GM23338 (cell line): ENCODE results near the gene SREBF2. TPM values are rescaled to one million over a fixed set of nuclear protein-coding genes. Genes with fewer than 3 reads are reported as not detected.

Experiments
- ATAC-seq: fragments of 200-7000 bp; cut with Tn5 transposase; 3 replicates; pipeline ENCODE4 v1.9.1; 2020
- DNase-seq: peaks from one replicate; pipeline ENCODE4 v3.0.0-alpha.2; 2015; ENCODE audit warnings: low spot score
- H2AFZ ChIP-seq: fragments of 200-600 bp; sonication (generic); 2 replicates; pipeline ENCODE4 v1.8.0; 2016; ENCODE audit warnings: antibody characterized with exemption, mild to moderate bottlenecking, moderate library complexity
- H3F3A ChIP-seq: fragments of 200-600 bp; sonication (generic); replicated peaks from 2 replicates; pipeline ENCODE4 v1.8.0; 2017; ENCODE audit warnings: antibody characterized with exemption, mixed run types, low read depth
- H3K27ac ChIP-seq: fragments of 200-600 bp; sonication (generic); 2 replicates; pipeline ENCODE4 v1.6.1; 2016; ENCODE audit warnings: low read depth
- H3K27me3 ChIP-seq: fragments of 200-600 bp; sonication (generic); 2 replicates; pipeline ENCODE4 v1.8.0; 2016; ENCODE audit warnings: mild to moderate bottlenecking, mixed run types, moderate library complexity; ENCODE audit not compliant: insufficient read depth
- H3K36me3 ChIP-seq: fragments of 200-600 bp; sonication (generic); 2 replicates; pipeline ENCODE4 v1.8.0; 2016; ENCODE audit warnings: mild to moderate bottlenecking; ENCODE audit not compliant: insufficient read depth
- H3K4me1 ChIP-seq: fragments of 200-600 bp; sonication (generic); 2 replicates; pipeline ENCODE4 v1.8.0; 2016; ENCODE audit warnings: mild to moderate bottlenecking, moderate library complexity; ENCODE audit not compliant: insufficient read depth
- H3K4me2 ChIP-seq: fragments of 200-600 bp; sonication (generic); 2 replicates; pipeline ENCODE4 v1.7.1; 2017; ENCODE audit warnings: mixed run types
- H3K4me3 ChIP-seq: fragments of 200-600 bp; sonication (generic); 2 replicates; pipeline ENCODE4 v1.6.1; 2016; ENCODE audit warnings: mixed run types
- H3K79me2 ChIP-seq: fragments of 200-600 bp; sonication (generic); replicated peaks from 2 replicates; pipeline ENCODE4 v1.8.0; 2017; ENCODE audit warnings: mild to moderate bottlenecking; ENCODE audit not compliant: insufficient read depth
- H3K9me2 ChIP-seq: fragments of 200-600 bp; sonication (generic); 2 replicates; pipeline ENCODE4 v1.8.0; 2017; ENCODE audit not compliant: insufficient read depth
- H4K20me1 ChIP-seq: fragments of 200-600 bp; sonication (generic); replicated peaks from 2 replicates; pipeline ENCODE4 v1.8.0; 2017; ENCODE audit warnings: mild to moderate bottlenecking; ENCODE audit not compliant: insufficient read depth
- H3K27ac Mint-ChIP-seq: 2 replicates; pipeline ENCODE4 v1.8.0; 2020; ENCODE audit warnings: inconsistent platforms, mild to moderate bottlenecking, moderate library complexity, mixed read lengths
- H3K27me3 Mint-ChIP-seq: 3 replicates; pipeline ENCODE4 v1.8.0; 2022; ENCODE audit warnings: low read depth, mild to moderate bottlenecking, moderate library complexity, mixed read lengths, inconsistent platforms; ENCODE audit not compliant: insufficient read depth, poor library complexity
- H3K36me3 Mint-ChIP-seq: 3 replicates; pipeline ENCODE4 v1.8.0; 2021; ENCODE audit warnings: low read depth, mild to moderate bottlenecking, inconsistent platforms, moderate library complexity, mixed read lengths
- H3K4me1 Mint-ChIP-seq: 3 replicates; pipeline ENCODE4 v1.8.0; 2020; ENCODE audit warnings: mild to moderate bottlenecking, inconsistent platforms, mixed read lengths
- H3K4me3 Mint-ChIP-seq: 3 replicates; pipeline ENCODE4 v1.8.0; 2021; ENCODE audit warnings: moderate library complexity, mild to moderate bottlenecking, inconsistent platforms, mixed read lengths
- H3K9me3 Mint-ChIP-seq: 3 replicates; pipeline ENCODE4 v1.8.0; 2020; ENCODE audit warnings: moderate library complexity, mild to moderate bottlenecking, inconsistent platforms, mixed read lengths
- CREB1 ChIP-seq: fragments of 250-450 bp; sonication (Bioruptor Pico); IDR thresholded peaks from 2 replicates; pipeline ENCODE4 v1.5.0; 2020; ENCODE audit warnings: low read depth, mild to moderate bottlenecking, moderate library complexity
- JUNB ChIP-seq: IDR thresholded peaks from one replicate; pipeline ENCODE4 v1.6.1; 2016; ENCODE audit warnings: antibody characterized with exemption; ENCODE audit not compliant: unreplicated experiment
- POLR2AphosphoS5 ChIP-seq: IDR thresholded peaks from 2 replicates; pipeline ENCODE4 v1.6.1; 2016; ENCODE audit warnings: antibody characterized with exemption, low read depth
- ZNF331 ChIP-seq: fragments of 250-450 bp; sonication (Bioruptor Pico); IDR thresholded peaks from 2 replicates; pipeline ENCODE4 v1.5.0; 2020; ENCODE audit warnings: low read depth, mild to moderate bottlenecking, moderate library complexity
- polyA plus RNA-seq: library from polyadenylated mRNA; unstranded; fragments of >200 nt; fragmentation: Nextera tagmentation; extraction: Ambion mirVana; gene quantifications from 2 replicates; pipeline ENCODE4 v1.2.1, GENCODE V29; 2016
- total RNA-seq: library from RNA; depleted of rRNA; stranded (reverse); fragments of >200 nt; shearing (Covaris generic); gene quantifications from 2 replicates; pipeline ENCODE4 v1.2.3, GENCODE V29; 2014
- TF ChIP-seq, protein P1 (sequence below): fragments of 250-450 bp; sonication (Bioruptor Pico); IDR thresholded peaks from 2 replicates; pipeline ENCODE4 v1.5.0; 2020; ENCODE audit warnings: mild to moderate bottlenecking, moderate library complexity
- TF ChIP-seq, protein P2 (sequence below), 2 experiments: fragments of 200-600 bp in 1 of 2; sonication (generic) in 1 of 2; conservative IDR thresholded peaks; 2 replicates each; pipeline versions ENCODE4 v1.5.1 to v1.6.1; 2016 to 2017; ENCODE audit warnings: antibody characterized with exemption in 2 of 2, low read depth in 2 of 2, mild to moderate bottlenecking in 2 of 2, moderate library complexity in 1 of 2
- TF ChIP-seq, protein P3 (sequence below): IDR thresholded peaks from one replicate; pipeline ENCODE4 v1.6.1; 2018; ENCODE audit warnings: antibody characterized with exemption; ENCODE audit not compliant: unreplicated experiment
- TF ChIP-seq, protein P4 (sequence below): IDR thresholded peaks from 2 replicates; pipeline ENCODE4 v1.6.1; 2016; ENCODE audit warnings: antibody characterized with exemption

Gene SREBF2
- total and polyA plus RNA-seq, 2 experiments from 2014 or later = 48.7 to 163 TPM

DNA sequence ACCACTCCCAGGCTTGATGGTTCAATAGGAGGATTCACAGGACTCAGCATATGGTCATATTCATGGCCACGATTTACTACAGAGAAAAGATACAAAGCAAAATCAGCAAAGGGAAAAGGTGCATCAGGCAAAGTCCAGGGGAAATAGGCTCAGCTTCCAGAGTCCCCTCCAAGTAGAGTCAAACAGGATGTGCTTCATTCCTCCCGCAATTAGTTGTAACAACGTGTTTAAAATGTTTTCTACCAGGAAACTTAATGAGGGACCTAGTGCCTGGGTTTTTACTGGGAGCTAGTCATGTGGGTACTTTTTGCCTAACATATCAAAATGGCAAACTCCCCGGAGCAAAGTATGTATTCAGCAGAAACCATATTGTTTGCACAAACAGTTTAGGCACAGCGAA, 14.9 kb upstream of the SREBF2 start (continued):
- TF ChIP-seq, protein P1, sequence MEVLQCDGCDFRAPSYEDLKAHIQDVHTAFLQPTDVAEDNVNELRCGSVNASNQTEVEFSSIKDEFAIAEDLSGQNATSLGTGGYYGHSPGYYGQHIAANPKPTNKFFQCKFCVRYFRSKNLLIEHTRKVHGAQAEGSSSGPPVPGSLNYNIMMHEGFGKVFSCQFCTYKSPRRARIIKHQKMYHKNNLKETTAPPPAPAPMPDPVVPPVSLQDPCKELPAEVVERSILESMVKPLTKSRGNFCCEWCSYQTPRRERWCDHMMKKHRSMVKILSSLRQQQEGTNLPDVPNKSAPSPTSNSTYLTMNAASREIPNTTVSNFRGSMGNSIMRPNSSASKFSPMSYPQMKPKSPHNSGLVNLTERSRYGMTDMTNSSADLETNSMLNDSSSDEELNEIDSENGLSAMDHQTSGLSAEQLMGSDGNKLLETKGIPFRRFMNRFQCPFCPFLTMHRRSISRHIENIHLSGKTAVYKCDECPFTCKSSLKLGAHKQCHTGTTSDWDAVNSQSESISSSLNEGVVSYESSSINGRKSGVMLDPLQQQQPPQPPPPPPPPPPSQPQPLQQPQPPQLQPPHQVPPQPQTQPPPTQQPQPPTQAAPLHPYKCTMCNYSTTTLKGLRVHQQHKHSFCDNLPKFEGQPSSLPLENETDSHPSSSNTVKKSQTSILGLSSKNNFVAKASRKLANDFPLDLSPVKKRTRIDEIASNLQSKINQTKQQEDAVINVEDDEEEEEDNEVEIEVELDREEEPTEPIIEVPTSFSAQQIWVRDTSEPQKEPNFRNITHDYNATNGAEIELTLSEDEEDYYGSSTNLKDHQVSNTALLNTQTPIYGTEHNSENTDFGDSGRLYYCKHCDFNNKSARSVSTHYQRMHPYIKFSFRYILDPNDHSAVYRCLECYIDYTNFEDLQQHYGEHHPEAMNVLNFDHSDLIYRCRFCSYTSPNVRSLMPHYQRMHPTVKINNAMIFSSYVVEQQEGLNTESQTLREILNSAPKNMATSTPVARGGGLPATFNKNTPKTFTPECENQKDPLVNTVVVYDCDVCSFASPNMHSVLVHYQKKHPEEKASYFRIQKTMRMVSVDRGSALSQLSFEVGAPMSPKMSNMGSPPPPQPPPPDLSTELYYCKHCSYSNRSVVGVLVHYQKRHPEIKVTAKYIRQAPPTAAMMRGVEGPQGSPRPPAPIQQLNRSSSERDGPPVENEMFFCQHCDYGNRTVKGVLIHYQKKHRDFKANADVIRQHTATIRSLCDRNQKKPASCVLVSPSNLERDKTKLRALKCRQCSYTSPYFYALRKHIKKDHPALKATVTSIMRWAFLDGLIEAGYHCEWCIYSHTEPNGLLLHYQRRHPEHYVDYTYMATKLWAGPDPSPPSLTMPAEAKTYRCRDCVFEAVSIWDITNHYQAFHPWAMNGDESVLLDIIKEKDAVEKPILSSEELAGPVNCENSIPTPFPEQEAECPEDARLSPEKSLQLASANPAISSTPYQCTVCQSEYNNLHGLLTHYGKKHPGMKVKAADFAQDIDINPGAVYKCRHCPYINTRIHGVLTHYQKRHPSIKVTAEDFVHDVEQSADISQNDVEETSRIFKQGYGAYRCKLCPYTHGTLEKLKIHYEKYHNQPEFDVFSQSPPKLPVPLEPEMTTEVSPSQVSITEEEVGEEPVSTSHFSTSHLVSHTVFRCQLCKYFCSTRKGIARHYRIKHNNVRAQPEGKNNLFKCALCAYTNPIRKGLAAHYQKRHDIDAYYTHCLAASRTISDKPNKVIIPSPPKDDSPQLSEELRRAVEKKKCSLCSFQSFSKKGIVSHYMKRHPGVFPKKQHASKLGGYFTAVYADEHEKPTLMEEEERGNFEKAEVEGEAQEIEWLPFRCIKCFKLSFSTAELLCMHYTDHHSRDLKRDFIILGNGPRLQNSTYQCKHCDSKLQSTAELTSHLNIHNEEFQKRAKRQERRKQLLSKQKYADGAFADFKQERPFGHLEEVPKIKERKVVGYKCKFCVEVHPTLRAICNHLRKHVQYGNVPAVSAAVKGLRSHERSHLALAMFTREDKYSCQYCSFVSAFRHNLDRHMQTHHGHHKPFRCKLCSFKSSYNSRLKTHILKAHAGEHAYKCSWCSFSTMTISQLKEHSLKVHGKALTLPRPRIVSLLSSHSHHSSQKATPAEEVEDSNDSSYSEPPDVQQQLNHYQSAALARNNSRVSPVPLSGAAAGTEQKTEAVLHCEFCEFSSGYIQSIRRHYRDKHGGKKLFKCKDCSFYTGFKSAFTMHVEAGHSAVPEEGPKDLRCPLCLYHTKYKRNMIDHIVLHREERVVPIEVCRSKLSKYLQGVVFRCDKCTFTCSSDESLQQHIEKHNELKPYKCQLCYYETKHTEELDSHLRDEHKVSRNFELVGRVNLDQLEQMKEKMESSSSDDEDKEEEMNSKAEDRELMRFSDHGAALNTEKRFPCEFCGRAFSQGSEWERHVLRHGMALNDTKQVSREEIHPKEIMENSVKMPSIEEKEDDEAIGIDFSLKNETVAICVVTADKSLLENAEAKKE (CRISPR knock-in tag) = no peak
- TF ChIP-seq, protein P2, sequence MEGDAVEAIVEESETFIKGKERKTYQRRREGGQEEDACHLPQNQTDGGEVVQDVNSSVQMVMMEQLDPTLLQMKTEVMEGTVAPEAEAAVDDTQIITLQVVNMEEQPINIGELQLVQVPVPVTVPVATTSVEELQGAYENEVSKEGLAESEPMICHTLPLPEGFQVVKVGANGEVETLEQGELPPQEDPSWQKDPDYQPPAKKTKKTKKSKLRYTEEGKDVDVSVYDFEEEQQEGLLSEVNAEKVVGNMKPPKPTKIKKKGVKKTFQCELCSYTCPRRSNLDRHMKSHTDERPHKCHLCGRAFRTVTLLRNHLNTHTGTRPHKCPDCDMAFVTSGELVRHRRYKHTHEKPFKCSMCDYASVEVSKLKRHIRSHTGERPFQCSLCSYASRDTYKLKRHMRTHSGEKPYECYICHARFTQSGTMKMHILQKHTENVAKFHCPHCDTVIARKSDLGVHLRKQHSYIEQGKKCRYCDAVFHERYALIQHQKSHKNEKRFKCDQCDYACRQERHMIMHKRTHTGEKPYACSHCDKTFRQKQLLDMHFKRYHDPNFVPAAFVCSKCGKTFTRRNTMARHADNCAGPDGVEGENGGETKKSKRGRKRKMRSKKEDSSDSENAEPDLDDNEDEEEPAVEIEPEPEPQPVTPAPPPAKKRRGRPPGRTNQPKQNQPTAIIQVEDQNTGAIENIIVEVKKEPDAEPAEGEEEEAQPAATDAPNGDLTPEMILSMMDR (conservative IDR thresholded peaks at IDR 0.05; ENCODE audit: low read depth in 2 of 2) = no peak

DNA sequence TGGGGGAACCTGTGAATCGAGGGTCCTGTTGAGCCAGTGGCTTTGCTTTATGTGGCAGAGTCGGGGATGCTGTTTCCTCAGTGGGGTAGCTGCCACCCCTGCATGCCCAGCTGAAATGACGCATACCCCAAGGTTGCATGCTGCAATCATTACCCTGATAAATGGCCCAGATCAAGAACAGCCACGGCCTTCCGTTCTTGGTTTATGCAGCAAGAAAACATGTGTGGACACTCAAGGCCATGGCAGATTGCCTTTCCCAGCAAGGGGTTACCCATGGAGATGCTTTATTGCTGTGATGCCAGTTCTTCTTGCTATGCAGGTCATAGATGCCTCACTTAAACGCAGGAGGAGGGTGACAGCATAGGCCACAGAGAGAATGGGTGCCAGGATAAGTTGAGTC, 14.3 kb upstream of the SREBF2 start:
- H3K9me3 Mint-ChIP-seq = no peaks in the 10 kb centered on the region
- H3K4me1 ChIP-seq = peaks cover 4% of the 10 kb centered on the region
- H3K4me3 ChIP-seq = no peak overlapping the region
- no peak overlapping the region for H3K4me2 ChIP-seq
- no peaks in the 10 kb centered on the region for H3F3A ChIP-seq
- peaks cover 10% of the 10 kb centered on the region; the same call in 1 of the 2 replicates for H4K20me1 ChIP-seq
- H2AFZ ChIP-seq = no peak overlapping the region
- peaks cover 5% of the 10 kb centered on the region; the same call in 1 of the 3 replicates for H3K36me3 Mint-ChIP-seq
- ATAC-seq = no peak
- H3K36me3 ChIP-seq = no peaks in the 10 kb centered on the region; the same call in 1 of the 2 replicates
- H3K27me3 Mint-ChIP-seq = peaks cover 3% of the 10 kb centered on the region
- H3K9me2 ChIP-seq = no peaks in the 10 kb centered on the region
- H3K27me3 ChIP-seq = no peaks in the 10 kb centered on the region
- H3K4me1 Mint-ChIP-seq = peaks cover 14% of the 10 kb centered on the region
- no peaks in the 10 kb centered on the region for H3K79me2 ChIP-seq
- H3K27ac Mint-ChIP-seq = no peak overlapping the region
- no peak for DNase-seq
- H3K27ac ChIP-seq = no peak overlapping the region
- H3K4me3 Mint-ChIP-seq = no peak overlapping the region
- TF ChIP-seq ZNF331 (CRISPR knock-in tag) = no peak
- TF ChIP-seq, protein P3, sequence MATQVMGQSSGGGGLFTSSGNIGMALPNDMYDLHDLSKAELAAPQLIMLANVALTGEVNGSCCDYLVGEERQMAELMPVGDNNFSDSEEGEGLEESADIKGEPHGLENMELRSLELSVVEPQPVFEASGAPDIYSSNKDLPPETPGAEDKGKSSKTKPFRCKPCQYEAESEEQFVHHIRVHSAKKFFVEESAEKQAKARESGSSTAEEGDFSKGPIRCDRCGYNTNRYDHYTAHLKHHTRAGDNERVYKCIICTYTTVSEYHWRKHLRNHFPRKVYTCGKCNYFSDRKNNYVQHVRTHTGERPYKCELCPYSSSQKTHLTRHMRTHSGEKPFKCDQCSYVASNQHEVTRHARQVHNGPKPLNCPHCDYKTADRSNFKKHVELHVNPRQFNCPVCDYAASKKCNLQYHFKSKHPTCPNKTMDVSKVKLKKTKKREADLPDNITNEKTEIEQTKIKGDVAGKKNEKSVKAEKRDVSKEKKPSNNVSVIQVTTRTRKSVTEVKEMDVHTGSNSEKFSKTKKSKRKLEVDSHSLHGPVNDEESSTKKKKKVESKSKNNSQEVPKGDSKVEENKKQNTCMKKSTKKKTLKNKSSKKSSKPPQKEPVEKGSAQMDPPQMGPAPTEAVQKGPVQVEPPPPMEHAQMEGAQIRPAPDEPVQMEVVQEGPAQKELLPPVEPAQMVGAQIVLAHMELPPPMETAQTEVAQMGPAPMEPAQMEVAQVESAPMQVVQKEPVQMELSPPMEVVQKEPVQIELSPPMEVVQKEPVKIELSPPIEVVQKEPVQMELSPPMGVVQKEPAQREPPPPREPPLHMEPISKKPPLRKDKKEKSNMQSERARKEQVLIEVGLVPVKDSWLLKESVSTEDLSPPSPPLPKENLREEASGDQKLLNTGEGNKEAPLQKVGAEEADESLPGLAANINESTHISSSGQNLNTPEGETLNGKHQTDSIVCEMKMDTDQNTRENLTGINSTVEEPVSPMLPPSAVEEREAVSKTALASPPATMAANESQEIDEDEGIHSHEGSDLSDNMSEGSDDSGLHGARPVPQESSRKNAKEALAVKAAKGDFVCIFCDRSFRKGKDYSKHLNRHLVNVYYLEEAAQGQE = no peak
- TF ChIP-seq JUNB = no peak
- TF ChIP-seq POLR2AphosphoS5 = no peak
- TF ChIP-seq CREB1 = no peak
- TF ChIP-seq, protein P4, sequence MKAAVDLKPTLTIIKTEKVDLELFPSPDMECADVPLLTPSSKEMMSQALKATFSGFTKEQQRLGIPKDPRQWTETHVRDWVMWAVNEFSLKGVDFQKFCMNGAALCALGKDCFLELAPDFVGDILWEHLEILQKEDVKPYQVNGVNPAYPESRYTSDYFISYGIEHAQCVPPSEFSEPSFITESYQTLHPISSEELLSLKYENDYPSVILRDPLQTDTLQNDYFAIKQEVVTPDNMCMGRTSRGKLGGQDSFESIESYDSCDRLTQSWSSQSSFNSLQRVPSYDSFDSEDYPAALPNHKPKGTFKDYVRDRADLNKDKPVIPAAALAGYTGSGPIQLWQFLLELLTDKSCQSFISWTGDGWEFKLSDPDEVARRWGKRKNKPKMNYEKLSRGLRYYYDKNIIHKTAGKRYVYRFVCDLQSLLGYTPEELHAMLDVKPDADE = no peak
